ENCODE results near the gene NPEPL1.

Gene NPEPL1

DNA sequence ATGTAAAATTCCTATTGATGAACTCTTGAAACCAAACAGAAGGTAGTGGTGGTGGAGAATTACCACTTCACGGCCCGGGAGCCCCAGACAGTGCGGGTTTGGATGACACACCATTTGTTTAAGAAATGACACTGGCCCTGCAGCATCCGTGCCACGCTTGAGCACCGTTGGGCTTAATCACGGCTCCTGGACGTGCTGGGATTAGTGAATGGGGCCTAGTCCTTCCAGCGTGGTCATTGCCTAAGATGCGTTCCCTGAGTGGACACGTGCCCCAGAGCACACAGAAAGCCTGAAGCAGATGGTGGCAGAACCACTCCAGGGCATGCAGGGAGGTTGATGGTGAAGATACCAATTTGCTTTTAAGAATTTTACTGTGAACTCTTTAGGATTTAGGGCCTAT is 27.0 kb upstream of the NPEPL1 start:
- Mint-ChIP-seq H3K4me1 (ENCODE audit: low read depth) (peaks cover 52% of the 10 kb centered on the region), H3K4me3 (no peak overlapping the region), H3K36me3 (ENCODE audit: low read depth) (peaks cover 88% of the 10 kb centered on the region), H3K27ac (peak overlapping the region; percentile 33), H3K27me3 (no peaks in the 10 kb centered on the region), H3K9me3 (no peaks in the 10 kb centered on the region)
- no peak for DNase-seq

DNA sequence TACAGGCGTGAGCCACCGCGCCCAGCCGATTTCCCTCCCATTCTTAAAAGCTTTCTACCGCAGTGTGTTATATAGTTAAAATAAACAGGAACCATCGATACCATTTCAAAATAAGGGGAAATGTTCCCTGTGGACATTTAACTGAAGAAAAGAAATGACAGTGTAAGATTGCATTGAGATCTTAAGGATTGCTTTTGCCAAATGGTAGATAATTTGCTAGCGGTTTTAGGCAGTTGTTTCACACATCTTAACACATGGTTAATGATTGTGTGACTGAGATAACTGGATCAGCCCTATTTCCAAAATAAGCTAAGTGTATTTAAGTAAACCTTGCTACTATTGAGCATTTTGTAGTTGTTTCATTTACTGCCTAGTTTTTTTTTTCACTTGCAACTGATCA is 25.9 kb upstream of the NPEPL1 start:
- DNase-seq = no peak
- no peak overlapping the region for H3K27ac Mint-ChIP-seq

DNA sequence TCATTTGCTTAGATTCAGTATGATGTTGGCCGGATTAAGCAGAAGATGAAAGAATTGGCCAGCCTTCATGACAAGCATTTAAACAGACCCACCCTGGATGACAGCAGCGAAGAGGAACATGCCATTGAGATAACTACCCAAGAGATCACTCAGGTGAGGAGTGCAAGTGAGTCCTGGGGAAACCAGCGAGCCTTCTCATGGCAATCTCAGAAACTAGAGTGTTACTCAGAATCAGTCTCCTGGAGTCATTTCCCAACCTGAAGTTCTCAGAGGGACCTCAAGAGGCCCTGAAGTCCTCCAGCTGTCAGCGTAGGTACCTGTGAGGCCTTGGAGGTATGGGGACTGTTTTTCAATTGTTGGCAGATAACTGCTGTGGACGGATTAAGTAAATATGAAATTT is 24.6 kb upstream of the NPEPL1 start:
- DNase-seq = no peak
- Mint-ChIP-seq H3K4me3 (no peak overlapping the region), H3K4me1 (ENCODE audit: low read depth) (peaks cover 34% of the 10 kb centered on the region), H3K36me3 (ENCODE audit: low read depth) (peaks cover 85% of the 10 kb centered on the region), H3K9me3 (no peaks in the 10 kb centered on the region), H3K27ac (peak overlapping the region; percentile 7), H3K27me3 (no peaks in the 10 kb centered on the region)

More for the DNA sequence above, 25.9 kb upstream of the NPEPL1 start:
- no peak overlapping the region for H3K4me3 Mint-ChIP-seq
- peaks cover 42% of the 10 kb centered on the region for H3K4me1 Mint-ChIP-seq (ENCODE audit: low read depth)
- no peaks in the 10 kb centered on the region for H3K27me3 Mint-ChIP-seq
- H3K9me3 Mint-ChIP-seq = no peaks in the 10 kb centered on the region
- H3K36me3 Mint-ChIP-seq (ENCODE audit: low read depth) = peaks cover 85% of the 10 kb centered on the region

DNA sequence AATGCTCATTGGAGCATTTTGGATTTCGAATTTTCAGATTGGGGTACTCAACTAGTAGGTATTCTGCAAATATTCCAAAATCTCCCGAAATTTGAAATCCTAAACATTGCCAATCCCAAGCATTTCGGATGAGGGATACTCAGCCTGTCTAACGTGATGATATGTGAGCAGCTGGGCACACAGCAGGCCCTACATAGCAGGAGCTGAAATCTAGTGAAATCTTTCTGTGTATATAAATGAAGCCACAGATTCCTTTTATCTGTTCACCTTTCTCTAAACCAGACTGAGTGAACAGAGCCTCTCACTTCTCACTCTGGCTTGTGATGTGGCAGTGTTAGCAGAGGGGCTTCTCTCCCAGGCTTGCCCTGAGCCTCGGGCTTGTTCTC is 23.7 kb upstream of the NPEPL1 start:
- DNase-seq = no peak
- Mint-ChIP-seq H3K4me3 (no peak overlapping the region), H3K36me3 (ENCODE audit: low read depth) (peaks cover 86% of the 10 kb centered on the region), H3K27me3 (no peaks in the 10 kb centered on the region), H3K9me3 (no peaks in the 10 kb centered on the region), H3K27ac (no peak overlapping the region), H3K4me1 (ENCODE audit: low read depth) (peaks cover 28% of the 10 kb centered on the region)

DNA sequence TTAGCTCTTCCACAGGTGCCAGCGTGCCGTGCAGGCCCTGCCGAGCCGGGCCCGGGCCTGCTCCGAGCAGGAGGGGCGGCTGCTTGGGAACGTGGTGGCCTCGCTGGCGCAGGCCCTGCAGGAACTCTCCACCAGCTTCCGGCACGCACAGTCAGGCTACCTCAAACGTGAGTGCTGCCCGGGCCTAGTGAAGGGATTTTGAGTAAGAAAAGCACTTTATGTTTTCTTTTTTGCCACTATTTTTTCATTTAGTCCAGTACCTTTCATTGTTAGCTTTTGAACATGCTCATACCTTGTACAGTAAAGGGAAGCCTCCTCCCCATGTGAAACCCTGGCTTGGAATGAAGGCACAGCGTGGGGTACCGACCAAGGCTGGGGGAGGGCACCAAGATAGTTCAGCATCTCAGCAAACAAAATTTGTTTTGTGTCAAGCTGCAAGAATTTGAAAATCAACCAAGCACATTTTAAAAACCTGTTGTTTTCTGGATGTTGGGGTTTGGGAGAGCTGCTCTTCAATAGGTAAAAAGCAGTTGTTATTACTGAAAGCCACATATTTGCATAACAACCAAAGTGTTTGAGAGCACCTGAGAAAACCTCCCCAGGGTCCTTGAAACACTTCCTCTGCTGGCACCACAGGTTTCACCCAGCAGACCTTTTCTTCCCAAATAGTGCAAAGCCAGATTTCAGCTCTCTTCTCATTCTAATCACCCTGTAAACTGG is 23.2 kb upstream of the NPEPL1 start:
- H3K27me3 Mint-ChIP-seq = no peaks in the 10 kb centered on the region
- H3K4me1 Mint-ChIP-seq (ENCODE audit: low read depth) = peaks cover 22% of the 10 kb centered on the region
- DNase-seq = no peak
- no peak overlapping the region for H3K4me3 Mint-ChIP-seq
- H3K27ac Mint-ChIP-seq = no peak overlapping the region
- no peaks in the 10 kb centered on the region for H3K9me3 Mint-ChIP-seq
- peaks cover 86% of the 10 kb centered on the region for H3K36me3 Mint-ChIP-seq (ENCODE audit: low read depth)

DNA sequence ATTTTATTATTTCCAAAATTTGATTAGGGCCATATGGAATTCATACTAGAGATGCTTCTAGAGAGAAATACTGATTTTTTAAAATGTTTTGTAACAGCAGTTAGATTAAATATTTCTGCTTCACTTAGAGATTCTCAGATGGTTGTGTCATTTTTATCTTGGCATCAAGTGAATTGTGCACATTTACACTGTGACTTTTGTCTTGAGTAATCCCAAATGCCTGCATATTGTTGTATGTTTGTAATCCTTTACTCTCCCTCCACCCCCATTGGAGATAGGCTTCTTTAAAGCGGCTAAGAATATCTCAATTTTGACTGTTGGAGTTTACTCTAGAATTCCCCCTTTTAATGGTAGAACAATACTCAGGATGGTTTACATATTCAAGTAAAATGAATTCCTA is 22.5 kb upstream of the NPEPL1 start:
- no peak overlapping the region for H3K27ac Mint-ChIP-seq
- no peaks in the 10 kb centered on the region for H3K9me3 Mint-ChIP-seq
- H3K4me3 Mint-ChIP-seq = no peak overlapping the region
- DNase-seq = no peak
- no peaks in the 10 kb centered on the region for H3K27me3 Mint-ChIP-seq
- peaks cover 16% of the 10 kb centered on the region for H3K4me1 Mint-ChIP-seq (ENCODE audit: low read depth)
- peaks cover 86% of the 10 kb centered on the region for H3K36me3 Mint-ChIP-seq (ENCODE audit: low read depth)

DNA sequence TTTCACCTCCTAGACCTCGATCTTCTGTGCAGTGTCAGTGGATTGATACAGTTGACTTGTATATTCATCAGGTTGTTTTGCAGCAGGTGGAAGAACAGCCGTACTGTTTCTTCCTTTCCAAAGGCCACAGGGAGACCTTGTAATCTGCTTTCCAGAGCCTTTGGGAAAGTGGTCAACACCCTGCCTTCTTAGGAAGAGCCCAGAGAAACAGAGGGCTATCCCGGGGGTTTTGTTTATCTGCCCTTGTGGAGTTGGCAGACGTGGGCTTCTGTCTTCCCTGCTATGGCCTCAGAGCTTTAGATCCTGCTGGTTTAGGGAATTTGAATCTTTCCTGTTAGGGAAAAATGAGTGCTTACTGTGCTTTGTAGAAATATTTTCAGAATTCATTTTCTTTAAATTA is 21.9 kb upstream of the NPEPL1 start:
- H3K4me3 Mint-ChIP-seq = no peak overlapping the region
- peaks cover 86% of the 10 kb centered on the region for H3K36me3 Mint-ChIP-seq (ENCODE audit: low read depth)
- DNase-seq = no peak
- no peaks in the 10 kb centered on the region for H3K9me3 Mint-ChIP-seq
- H3K27me3 Mint-ChIP-seq = no peaks in the 10 kb centered on the region
- peak overlapping the region; percentile 22 for H3K27ac Mint-ChIP-seq
- H3K4me1 Mint-ChIP-seq (ENCODE audit: low read depth) = peaks cover 11% of the 10 kb centered on the region

DNA sequence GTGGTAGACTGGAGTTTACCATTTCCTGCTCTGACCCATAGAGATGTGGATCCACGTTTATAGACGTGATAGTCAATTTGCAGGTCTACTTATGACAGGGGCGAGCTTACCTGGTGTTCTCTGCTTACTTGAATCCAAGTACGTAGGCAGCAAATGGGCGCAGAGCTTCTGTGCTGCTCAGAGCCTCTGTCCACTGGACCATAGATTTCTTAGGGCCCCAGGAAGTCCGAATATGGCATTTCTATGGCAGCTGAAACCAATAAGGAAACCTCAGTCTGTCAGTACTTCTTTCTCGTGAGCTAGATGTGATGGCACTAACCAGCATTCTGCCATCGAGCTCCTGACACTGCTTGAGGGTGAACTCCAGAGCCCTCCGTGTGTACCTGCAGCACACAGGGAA is 19.5 kb upstream of the NPEPL1 start:
- DNase-seq = no peak
- peaks cover 1% of the 10 kb centered on the region for H3K4me1 Mint-ChIP-seq (ENCODE audit: low read depth)
- H3K27me3 Mint-ChIP-seq = no peaks in the 10 kb centered on the region
- H3K9me3 Mint-ChIP-seq = no peaks in the 10 kb centered on the region
- no peak overlapping the region for H3K4me3 Mint-ChIP-seq
- H3K27ac Mint-ChIP-seq = no peak overlapping the region
- H3K36me3 Mint-ChIP-seq (ENCODE audit: low read depth) = peaks cover 89% of the 10 kb centered on the region

DNA sequence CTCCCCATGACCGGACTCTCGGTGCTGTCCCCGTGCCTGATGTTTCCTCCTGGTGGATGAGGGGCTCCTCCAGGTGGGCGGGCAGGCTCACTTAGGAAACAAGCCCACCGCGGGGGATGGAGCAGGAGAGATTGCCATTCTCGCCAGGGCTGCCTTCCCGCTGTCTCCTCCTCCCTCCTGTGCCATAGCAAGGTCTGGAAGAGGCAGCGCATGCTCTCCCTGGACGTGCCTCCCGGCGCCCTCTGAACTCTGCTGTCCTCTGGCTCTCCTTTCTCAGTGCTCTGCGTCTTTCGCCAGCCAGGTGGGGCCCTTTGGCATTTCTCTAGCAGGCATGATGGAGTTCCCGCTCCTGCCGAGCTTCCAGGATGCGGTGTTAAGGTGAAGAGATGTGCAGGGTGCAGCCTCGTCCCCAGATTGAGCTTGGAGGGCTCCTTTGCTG is 17.4 kb upstream of the NPEPL1 start:
- Mint-ChIP-seq H3K27ac (no peak overlapping the region), H3K27me3 (no peaks in the 10 kb centered on the region), H3K4me1 (ENCODE audit: low read depth) (no peaks in the 10 kb centered on the region), H3K36me3 (ENCODE audit: low read depth) (peaks cover 91% of the 10 kb centered on the region), H3K9me3 (no peaks in the 10 kb centered on the region), H3K4me3 (no peak overlapping the region)
- DNase-seq = no peak

DNA sequence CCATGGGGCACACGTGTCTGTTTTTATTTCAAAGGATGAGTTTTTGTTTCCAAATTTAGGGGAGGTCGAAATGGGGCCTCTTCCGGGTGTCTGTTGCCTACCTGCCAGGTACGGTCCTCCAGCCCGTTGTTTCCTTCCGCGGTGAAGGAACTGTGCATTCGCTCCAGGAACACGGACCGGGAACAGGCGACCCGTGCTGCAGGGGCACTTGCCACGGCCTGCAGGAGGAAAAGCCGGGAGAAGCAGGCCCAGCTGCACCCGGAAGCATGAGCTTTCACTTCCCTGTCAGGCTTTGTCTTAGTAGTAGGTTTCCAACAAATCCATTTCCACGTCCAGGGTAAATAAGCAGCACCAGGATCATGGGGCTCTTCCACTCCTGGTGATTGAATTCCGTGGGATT is 17.0 kb upstream of the NPEPL1 start:
- Mint-ChIP-seq H3K9me3 (no peaks in the 10 kb centered on the region), H3K4me1 (ENCODE audit: low read depth) (no peaks in the 10 kb centered on the region), H3K36me3 (ENCODE audit: low read depth) (peaks cover 91% of the 10 kb centered on the region)

DNA sequence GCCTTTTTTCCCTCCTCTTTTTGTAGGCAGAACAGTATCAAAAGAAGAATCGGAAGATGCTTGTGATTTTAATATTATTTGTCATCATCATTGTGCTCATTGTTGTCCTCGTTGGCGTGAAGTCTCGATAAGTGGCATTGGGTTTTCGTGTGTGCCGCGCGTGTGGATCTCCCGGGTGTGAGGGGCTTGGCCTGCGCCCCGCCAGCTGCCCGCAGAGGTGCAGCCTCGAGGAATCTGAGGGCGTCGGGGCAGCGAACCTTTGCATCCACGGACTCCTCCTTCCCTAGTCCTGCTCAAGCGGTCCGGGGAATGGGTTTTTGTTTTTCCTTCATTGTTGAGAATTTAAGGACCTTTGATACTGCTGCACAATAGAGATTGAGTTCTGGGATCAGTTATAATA is 16.4 kb upstream of the NPEPL1 start:
- H3K27me3 Mint-ChIP-seq = no peaks in the 10 kb centered on the region
- H3K9me3 Mint-ChIP-seq = no peaks in the 10 kb centered on the region
- peaks cover 91% of the 10 kb centered on the region for H3K36me3 Mint-ChIP-seq (ENCODE audit: low read depth)
- H3K27ac Mint-ChIP-seq = peak overlapping the region; percentile 18
- DNase-seq = no peak
- H3K4me1 Mint-ChIP-seq (ENCODE audit: low read depth) = no peaks in the 10 kb centered on the region
- H3K4me3 Mint-ChIP-seq = no peak overlapping the region

More for the DNA sequence above, 17.0 kb upstream of the NPEPL1 start:
- no peak for DNase-seq
- no peaks in the 10 kb centered on the region for H3K27me3 Mint-ChIP-seq
- no peak overlapping the region for H3K27ac Mint-ChIP-seq
- H3K4me3 Mint-ChIP-seq = no peak overlapping the region

DNA sequence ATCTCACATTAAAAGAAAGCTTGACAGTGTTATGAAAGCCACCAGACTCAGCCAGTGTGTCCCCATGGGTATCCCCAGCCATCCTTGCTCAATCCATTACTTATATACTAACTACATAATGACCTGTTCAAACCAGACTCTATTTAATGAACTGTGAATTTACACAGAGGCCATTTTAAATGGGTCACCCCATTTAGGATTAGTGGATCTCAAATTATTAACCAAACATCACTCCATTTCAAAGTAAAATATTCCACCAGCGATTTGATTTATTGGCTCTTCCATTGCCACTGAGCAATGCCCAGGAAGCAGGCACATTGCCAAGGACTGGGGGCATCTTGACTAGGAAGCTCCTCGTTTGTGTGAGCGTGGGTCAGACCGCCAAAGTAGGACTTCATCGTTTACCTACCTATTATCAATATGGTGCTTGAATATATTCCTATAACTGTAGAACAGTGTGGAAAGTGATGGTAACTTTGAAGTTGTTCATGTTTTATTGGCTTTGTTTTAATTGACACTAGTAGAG is 15.5 kb upstream of the NPEPL1 start:
- Mint-ChIP-seq H3K27ac (no peak overlapping the region), H3K27me3 (no peaks in the 10 kb centered on the region), H3K36me3 (ENCODE audit: low read depth) (peaks cover 91% of the 10 kb centered on the region), H3K4me1 (ENCODE audit: low read depth) (no peaks in the 10 kb centered on the region), H3K4me3 (no peak overlapping the region), H3K9me3 (no peaks in the 10 kb centered on the region)
- DNase-seq = no peak

DNA sequence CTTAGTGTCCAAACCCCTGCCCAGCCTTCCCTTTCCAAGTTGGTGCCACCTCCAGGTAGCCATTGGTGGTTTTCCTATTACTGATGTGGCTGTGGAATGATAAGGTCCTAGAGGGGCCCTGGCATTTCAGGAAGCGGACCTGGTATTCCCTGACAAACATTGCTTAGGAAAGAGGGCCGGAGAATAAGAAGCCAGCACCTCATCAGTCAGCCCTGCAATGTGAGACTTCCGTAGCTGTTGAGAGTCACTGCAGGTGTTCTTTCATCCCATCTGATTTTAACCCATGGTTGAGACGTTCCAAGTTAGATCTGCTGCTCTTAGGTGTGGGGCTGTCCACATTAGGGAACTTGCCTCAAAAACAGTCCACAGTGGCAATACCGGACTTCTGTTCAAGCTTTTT is 14.8 kb upstream of the NPEPL1 start:
- H3K27me3 Mint-ChIP-seq = no peaks in the 10 kb centered on the region
- no peak for DNase-seq
- no peaks in the 10 kb centered on the region for H3K4me1 Mint-ChIP-seq (ENCODE audit: low read depth)
- no peak overlapping the region for H3K27ac Mint-ChIP-seq
- no peaks in the 10 kb centered on the region for H3K9me3 Mint-ChIP-seq
- H3K4me3 Mint-ChIP-seq = no peak overlapping the region
- H3K36me3 Mint-ChIP-seq (ENCODE audit: low read depth) = peaks cover 94% of the 10 kb centered on the region

DNA sequence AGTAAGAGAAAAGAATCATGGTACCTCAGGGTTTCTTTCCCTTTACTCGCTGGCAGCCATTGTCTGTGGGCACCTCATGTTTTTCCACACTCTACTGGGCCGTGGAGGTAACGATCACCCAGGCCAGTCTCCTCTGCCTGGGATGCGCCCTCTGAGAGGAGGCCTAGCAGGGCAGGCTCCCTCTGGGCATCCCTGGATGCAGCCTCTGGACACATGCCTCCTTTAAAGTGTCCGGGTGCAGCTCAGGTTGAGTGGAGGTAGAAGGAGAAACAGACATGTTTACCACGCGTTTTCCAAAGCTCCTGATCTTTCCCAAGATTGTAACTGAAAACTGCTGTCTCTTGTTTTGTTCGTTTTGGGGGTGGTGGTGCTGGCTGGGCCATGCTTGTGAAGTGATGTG is 13.8 kb upstream of the NPEPL1 start:
- peaks cover 89% of the 10 kb centered on the region for H3K36me3 Mint-ChIP-seq (ENCODE audit: low read depth)
- no peak for DNase-seq
- no peak overlapping the region for H3K4me3 Mint-ChIP-seq
- H3K9me3 Mint-ChIP-seq = no peaks in the 10 kb centered on the region
- no peaks in the 10 kb centered on the region for H3K27me3 Mint-ChIP-seq
- no peak overlapping the region for H3K27ac Mint-ChIP-seq
- H3K4me1 Mint-ChIP-seq (ENCODE audit: low read depth) = no peaks in the 10 kb centered on the region

DNA sequence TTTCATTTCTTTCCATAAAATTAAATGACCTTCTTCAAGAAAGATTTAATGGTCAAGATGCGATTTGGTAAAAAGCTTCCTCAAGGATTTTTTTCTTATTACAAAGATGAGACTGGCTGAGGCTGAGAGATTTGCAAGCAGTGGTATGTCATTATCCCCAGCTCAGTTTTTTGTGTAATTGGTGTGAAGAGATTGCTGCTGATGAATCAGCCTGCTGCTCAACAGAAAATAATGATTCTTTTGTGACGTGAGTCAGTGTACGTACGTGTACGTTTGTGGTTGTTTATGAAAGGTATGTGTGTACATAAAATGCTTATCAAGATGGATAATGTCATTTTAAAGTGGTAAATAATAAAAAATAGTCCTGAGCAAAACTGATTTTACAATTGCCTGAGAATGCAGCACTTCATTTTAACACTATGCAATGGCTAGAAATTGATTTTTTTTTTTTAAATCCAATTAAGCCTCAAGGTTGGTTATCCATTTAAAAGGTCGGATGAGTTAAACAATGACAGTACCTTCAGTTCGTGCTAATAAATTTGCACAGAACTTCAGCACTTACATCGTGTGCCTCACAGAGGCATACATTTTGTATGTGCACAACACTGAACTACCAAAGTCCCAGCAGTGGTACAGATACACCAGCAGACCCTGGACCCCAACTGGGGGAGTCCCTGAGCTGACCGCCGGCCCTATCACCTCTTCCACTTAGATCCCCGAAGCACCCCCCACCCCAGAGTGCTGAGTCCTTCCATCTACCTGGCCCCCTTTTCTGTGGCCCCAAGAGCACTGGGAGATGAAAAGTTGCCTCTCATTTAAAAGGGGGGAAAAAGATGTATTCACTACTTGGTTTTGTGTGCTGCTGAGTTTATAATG is 9.7 kb upstream of the NPEPL1 start:
- Mint-ChIP-seq H3K27ac (no peak overlapping the region), H3K36me3 (ENCODE audit: low read depth) (peaks cover 70% of the 10 kb centered on the region), H3K4me1 (ENCODE audit: low read depth) (no peaks in the 10 kb centered on the region), H3K9me3 (no peaks in the 10 kb centered on the region), H3K27me3 (no peaks in the 10 kb centered on the region), H3K4me3 (no peak overlapping the region)
- DNase-seq = no peak

Data from activated T-cell treated with anti-CD3 and anti-CD28 coated beads, Interleukin-2, amount 50 U/mL, for 24 hours (primary cell).